HG02852 (cell line): Measurements from ENCODE around the gene TTC28.
"Not testable (repeated sequence)": the region's sequence is repeated elsewhere in the genome, so short reads cannot be mapped to it uniquely, and the experiment has no call there.

Source experiments
- ATAC-seq: cut with Tn5 transposase; IDR thresholded peaks from one replicate; pipeline ENCODE4 v1.9.1; 2021; ENCODE audit warnings: mild to moderate bottlenecking, moderate library complexity; ENCODE audit not compliant: unreplicated experiment

TTC28 gene

GRCh38 chr22:28679611-28680287 is at the start of gene TTC28:
TTC28 (minus strand) TSS chr22:28679840; CDS start chr22:28679723, 117 bp downstream.
- ATAC-seq: not testable (repeated sequence)

- ATAC-seq: no peak
Observed at GRCh38 chr22:28728621-28729313, 49.1 kb upstream of the TTC28 start.

- no peak for ATAC-seq
Observed at GRCh38 chr22:28728002-28728401, 48.4 kb upstream of the TTC28 start.

- ATAC-seq: no peak
Observed at GRCh38 chr22:28718044-28718443, 38.4 kb upstream of the TTC28 start.

GRCh38 chr22:28716686-28717085 is 37.0 kb upstream of the TTC28 start:
- ATAC-seq: no peak

GRCh38 chr22:28715611-28716010 is 36.0 kb upstream of the TTC28 start:
- ATAC-seq: no peak

GRCh38 chr22:28714043-28714628 is 34.5 kb upstream of the TTC28 start:
- no peak for ATAC-seq

GRCh38 chr22:28711820-28712777 is 32.5 kb upstream of the TTC28 start:
- no peak for ATAC-seq

GRCh38 chr22:28711341-28711740 is 31.7 kb upstream of the TTC28 start:
- ATAC-seq: no peak

GRCh38 chr22:28710576-28711191 is 31.0 kb upstream of the TTC28 start:
- no peak for ATAC-seq

- no peak for ATAC-seq
Observed at GRCh38 chr22:28710107-28710506, 30.5 kb upstream of the TTC28 start.

- ATAC-seq: no peak
Observed at GRCh38 chr22:28706845-28707244, 27.2 kb upstream of the TTC28 start.

GRCh38 chr22:28703436-28703835 is 23.8 kb upstream of the TTC28 start:
- no peak for ATAC-seq

GRCh38 chr22:28702891-28703290 is 23.3 kb upstream of the TTC28 start:
- ATAC-seq: no peak

- not testable (repeated sequence) for ATAC-seq
Observed at GRCh38 chr22:28693041-28693760, 13.6 kb upstream of the TTC28 start.

- not testable (repeated sequence) for ATAC-seq
Observed at GRCh38 chr22:28689796-28690195, 10.2 kb upstream of the TTC28 start.

GRCh38 chr22:28682966-28683365 is 3.3 kb upstream of the TTC28 start:
- ATAC-seq: not testable (repeated sequence)

- ATAC-seq: not testable (repeated sequence)
Observed at GRCh38 chr22:28680813-28681490, 1.3 kb upstream of the TTC28 start.
